ENCODE data around the gene WDR13. TPM values are rescaled to one million over a fixed set of nuclear protein-coding genes. Genes with fewer than 3 reads are reported as not detected.

WDR13 gene
- total RNA-seq, 2 experiments from 2014 or later = 40.3 to 55.6 TPM

- ChIA-PET CTCF (ENCODE audit: unreplicated experiment) (no interaction called here), POLR2A (no interaction called here)
- Histone ChIP-seq H3K36me3 (ENCODE audit: insufficient read depth, low read length) (peaks cover 54% of the 10 kb centered on the region), H3K4me3 (ENCODE audit: low read depth, low read length, poor library complexity, severe bottlenecking) (peak overlapping the region; percentile 100), H3K4me2 (ENCODE audit: low read length) (peak overlapping the region; percentile 99), H3K9me2 (ENCODE audit: insufficient read depth, low read length) (no peaks in the 10 kb centered on the region), H4K20me1 (ENCODE audit: insufficient read depth, low read length) (no peaks in the 10 kb centered on the region), H3K9me3 (ENCODE audit: low read length) (no peaks in the 10 kb centered on the region), H3K27ac (ENCODE audit: low read depth, low read length, poor library complexity, severe bottlenecking) (peak overlapping the region; percentile 86), H3K4me1 (ENCODE audit: insufficient read depth, low read length, poor library complexity, severe bottlenecking) (peaks cover 31% of the 10 kb centered on the region), H3K79me2 (ENCODE audit: insufficient read depth, low read depth, low read length) (peaks cover 30% of the 10 kb centered on the region), H2AFZ (ENCODE audit: low read length) (no peak overlapping the region)
- intact Hi-C loops (cut with micrococcal nuclease; ENCODE audit: unreplicated experiment) = no loop called here
- no TSS peak for BruUV-seq (replicated peaks)
- no peak for TF ChIP-seq EZH2phosphoT487 (IDR thresholded peaks at IDR 0.05; ENCODE audit: borderline replicate concordance, low read depth, low read length)
- TF ChIP-seq, protein P1, sequence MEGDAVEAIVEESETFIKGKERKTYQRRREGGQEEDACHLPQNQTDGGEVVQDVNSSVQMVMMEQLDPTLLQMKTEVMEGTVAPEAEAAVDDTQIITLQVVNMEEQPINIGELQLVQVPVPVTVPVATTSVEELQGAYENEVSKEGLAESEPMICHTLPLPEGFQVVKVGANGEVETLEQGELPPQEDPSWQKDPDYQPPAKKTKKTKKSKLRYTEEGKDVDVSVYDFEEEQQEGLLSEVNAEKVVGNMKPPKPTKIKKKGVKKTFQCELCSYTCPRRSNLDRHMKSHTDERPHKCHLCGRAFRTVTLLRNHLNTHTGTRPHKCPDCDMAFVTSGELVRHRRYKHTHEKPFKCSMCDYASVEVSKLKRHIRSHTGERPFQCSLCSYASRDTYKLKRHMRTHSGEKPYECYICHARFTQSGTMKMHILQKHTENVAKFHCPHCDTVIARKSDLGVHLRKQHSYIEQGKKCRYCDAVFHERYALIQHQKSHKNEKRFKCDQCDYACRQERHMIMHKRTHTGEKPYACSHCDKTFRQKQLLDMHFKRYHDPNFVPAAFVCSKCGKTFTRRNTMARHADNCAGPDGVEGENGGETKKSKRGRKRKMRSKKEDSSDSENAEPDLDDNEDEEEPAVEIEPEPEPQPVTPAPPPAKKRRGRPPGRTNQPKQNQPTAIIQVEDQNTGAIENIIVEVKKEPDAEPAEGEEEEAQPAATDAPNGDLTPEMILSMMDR (conservative IDR thresholded peaks at IDR 0.05; ENCODE audit: low read length) = no peak
- no peak for DNase-seq (ENCODE audit: low spot score)
Observed at GRCh38 chrX:48576108-48576507, 21.2 kb upstream of the WDR13 start.

- Histone ChIP-seq H2AFZ (ENCODE audit: low read length) (no peak overlapping the region), H3K4me3 (ENCODE audit: low read depth, low read length, poor library complexity, severe bottlenecking) (no peak overlapping the region), H4K20me1 (ENCODE audit: insufficient read depth, low read length) (no peaks in the 10 kb centered on the region), H3K9me3 (ENCODE audit: low read length) (no peaks in the 10 kb centered on the region), H3K4me2 (ENCODE audit: low read length) (no peak overlapping the region), H3K27ac (ENCODE audit: low read depth, low read length, poor library complexity, severe bottlenecking) (no peak overlapping the region), H3K79me2 (ENCODE audit: insufficient read depth, low read depth, low read length) (peaks cover 30% of the 10 kb centered on the region), H3K36me3 (ENCODE audit: insufficient read depth, low read length) (peaks cover 54% of the 10 kb centered on the region), H3K9me2 (ENCODE audit: insufficient read depth, low read length) (no peaks in the 10 kb centered on the region), H3K4me1 (ENCODE audit: insufficient read depth, low read length, poor library complexity, severe bottlenecking) (peaks cover 23% of the 10 kb centered on the region)
- no peak for TF ChIP-seq EZH2phosphoT487 (IDR thresholded peaks at IDR 0.05; ENCODE audit: borderline replicate concordance, low read depth, low read length)
- TF ChIP-seq, protein P1 (conservative IDR thresholded peaks at IDR 0.05; ENCODE audit: low read length) = no peak
- no TSS peak for BruUV-seq (replicated peaks)
- CTCF ChIA-PET (ENCODE audit: unreplicated experiment) = no interaction called here
- POLR2A ChIA-PET = no interaction called here
- intact Hi-C loops (cut with micrococcal nuclease; ENCODE audit: unreplicated experiment) = no loop called here
- no peak for DNase-seq (ENCODE audit: low spot score)
Observed at GRCh38 chrX:48578661-48579128, 18.6 kb upstream of the WDR13 start.

GRCh38 chrX:48579259-48579658 is 18.0 kb upstream of the WDR13 start:
- Histone ChIP-seq H3K79me2 (ENCODE audit: insufficient read depth, low read depth, low read length) (peaks cover 30% of the 10 kb centered on the region), H3K4me2 (ENCODE audit: low read length) (no peak overlapping the region), H3K4me3 (ENCODE audit: low read depth, low read length, poor library complexity, severe bottlenecking) (no peak overlapping the region), H3K36me3 (ENCODE audit: insufficient read depth, low read length) (peaks cover 54% of the 10 kb centered on the region), H3K9me2 (ENCODE audit: insufficient read depth, low read length) (no peaks in the 10 kb centered on the region), H2AFZ (ENCODE audit: low read length) (no peak overlapping the region), H3K4me1 (ENCODE audit: insufficient read depth, low read length, poor library complexity, severe bottlenecking) (peaks cover 21% of the 10 kb centered on the region), H4K20me1 (ENCODE audit: insufficient read depth, low read length) (no peaks in the 10 kb centered on the region), H3K9me3 (ENCODE audit: low read length) (no peaks in the 10 kb centered on the region), H3K27ac (ENCODE audit: low read depth, low read length, poor library complexity, severe bottlenecking) (no peak overlapping the region)
- no peak for DNase-seq (ENCODE audit: low spot score)
- BruUV-seq (replicated peaks) = no TSS peak
- CTCF ChIA-PET (ENCODE audit: unreplicated experiment) = no interaction called here
- TF ChIP-seq EZH2phosphoT487 (IDR thresholded peaks at IDR 0.05; ENCODE audit: borderline replicate concordance, low read depth, low read length) = no peak
- TF ChIP-seq, protein P1 (conservative IDR thresholded peaks at IDR 0.05; ENCODE audit: low read length) = no peak
- intact Hi-C loops (cut with micrococcal nuclease; ENCODE audit: unreplicated experiment) = no loop called here
- POLR2A ChIA-PET = no interaction called here

Data from OCI-LY7 (cell line).